Effector CD8-positive, alpha-beta T cell (primary cell): ENCODE data around the gene MEGF6.

Experiments used
- DNase-seq: peaks from one replicate; lab custom pipeline; 2025; lab: John Stamatoyannopoulos, UW

Gene MEGF6

DNA sequence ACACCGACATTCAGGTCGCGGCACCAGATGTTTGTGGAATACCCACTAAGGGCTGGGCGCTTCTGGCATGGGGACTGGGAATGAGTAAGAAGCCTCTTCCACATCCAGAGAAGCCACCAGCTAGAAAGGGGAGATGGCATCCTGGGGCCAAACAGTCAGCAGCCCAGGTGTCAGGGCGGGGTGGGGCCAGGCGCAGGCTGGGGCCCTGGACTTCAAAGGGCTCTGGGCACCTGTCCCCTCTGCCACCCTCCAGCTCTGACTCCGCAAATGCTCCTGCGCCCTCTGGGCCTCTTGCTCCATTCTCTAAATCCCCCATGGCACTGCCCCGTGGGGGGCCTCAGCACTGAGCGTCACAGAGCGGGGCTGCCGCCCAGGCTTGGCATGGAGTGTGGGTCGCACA is 70.4 kb downstream of the MEGF6 start:
- DNase-seq: no peak

DNA sequence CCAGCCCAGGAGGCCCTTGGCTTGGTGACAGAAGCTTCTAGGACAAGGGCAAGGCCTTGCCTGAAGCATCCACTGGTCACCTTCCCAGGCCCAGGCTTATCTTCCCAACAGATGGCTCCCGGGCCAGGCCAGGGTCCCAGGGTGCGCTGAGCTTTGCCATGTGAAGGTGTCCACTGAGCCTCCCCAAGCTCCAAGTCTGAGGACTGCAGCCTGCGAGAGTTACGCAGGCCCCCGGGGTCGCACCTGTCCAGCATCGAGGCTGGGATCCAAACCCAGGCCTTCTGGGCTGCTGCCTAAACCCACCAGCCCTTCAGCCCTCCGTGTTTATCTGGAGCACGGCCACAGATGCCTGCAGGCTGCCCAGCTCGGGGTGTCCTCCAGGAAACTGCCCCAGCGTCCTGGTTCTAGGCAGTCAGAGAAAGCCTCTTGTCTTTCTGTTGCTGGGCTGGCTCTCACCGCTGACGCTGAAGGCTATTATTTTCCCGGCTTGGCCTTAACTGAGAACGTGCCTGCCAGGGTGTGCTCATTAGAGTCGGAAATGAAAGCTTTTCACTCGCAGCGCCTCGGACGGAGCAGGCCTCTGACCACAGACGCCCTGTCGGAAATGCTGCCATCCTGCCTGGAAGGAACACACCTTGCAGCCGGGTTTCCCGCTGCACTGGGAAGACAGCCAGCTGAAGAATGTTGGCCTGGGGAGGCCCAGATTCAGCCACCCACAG is 71.4 kb downstream of the MEGF6 start:
- no peak for DNase-seq

DNA sequence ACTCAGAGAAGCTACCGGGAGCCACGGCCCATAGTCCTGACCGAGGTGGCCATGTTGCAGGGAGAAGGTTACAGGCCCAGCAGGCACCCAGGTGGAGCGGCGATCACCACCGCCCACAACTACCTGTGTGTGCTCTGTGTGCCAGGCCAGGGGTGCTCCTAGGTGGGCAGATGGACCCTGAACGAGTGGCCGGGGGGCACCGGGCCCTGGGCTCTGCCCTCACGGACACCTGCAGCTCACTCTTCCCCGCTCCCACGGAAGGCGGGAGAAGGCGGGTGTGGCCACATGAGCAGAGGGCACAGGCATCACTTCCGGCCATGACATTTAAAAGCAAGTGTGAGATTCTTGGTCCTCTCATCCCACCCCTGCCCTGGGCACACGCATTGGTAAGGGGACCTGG is 73.9 kb downstream of the MEGF6 start:
- DNase-seq: no peak

DNA sequence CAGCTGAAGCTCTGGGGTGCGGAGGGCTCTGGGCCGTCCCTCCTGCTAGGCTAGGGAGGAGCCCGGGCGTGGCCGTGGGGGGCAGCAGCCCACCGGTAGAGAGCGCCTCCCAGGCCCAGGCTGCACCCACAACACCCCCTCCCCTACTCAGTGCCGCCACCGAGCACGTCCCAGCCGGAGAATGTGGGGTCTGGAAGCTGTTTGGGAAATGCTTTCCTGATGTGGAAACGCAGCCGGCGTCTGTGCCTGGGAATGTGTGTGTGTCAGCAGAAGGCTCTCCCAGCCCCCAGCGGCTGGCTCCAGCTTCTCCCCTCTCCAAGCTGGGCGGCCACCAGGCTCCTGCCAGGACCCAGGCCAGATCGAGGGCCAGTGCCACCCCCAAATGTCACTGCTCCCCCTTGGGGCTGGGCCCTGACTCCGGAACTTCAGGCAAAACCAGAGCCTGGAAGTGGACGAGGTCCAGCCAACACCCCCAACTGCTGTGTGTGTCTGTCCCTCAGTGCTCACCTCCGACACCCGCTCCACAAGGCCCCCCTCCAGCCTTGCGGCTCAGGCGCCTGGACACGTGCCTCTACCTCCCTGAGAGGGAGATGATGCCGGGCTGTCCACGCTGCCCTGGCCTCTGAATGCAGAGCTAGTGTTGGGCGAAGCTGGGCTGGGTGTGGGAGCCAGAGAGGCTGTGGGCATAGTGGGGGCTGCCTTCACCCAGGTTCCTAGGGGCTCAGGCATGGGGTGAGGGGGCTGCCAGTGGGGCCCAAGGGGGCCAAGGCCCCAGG is 74.7 kb downstream of the MEGF6 start:
- no peak for DNase-seq

DNA sequence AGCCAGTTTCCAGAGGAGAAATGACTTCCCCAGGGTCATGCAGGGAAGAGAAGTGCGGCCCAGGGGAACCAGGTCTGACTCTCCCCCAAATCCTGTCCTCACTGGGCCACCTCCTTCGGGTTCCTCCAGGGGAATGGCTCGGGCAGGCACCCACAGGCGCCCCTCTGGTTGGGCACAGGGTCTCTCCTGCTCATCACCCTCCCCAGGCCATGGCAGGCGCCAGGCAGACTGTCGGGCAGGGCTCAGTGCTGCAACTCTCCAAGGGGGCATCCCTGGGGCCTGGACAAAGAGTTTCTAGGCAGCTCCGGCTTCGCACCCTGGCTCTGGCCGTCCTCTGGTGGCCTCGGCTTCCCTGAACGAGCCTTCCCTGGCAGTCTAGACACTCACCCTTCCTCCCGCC is 75.6 kb downstream of the MEGF6 start:
- DNase-seq: no peak

DNA sequence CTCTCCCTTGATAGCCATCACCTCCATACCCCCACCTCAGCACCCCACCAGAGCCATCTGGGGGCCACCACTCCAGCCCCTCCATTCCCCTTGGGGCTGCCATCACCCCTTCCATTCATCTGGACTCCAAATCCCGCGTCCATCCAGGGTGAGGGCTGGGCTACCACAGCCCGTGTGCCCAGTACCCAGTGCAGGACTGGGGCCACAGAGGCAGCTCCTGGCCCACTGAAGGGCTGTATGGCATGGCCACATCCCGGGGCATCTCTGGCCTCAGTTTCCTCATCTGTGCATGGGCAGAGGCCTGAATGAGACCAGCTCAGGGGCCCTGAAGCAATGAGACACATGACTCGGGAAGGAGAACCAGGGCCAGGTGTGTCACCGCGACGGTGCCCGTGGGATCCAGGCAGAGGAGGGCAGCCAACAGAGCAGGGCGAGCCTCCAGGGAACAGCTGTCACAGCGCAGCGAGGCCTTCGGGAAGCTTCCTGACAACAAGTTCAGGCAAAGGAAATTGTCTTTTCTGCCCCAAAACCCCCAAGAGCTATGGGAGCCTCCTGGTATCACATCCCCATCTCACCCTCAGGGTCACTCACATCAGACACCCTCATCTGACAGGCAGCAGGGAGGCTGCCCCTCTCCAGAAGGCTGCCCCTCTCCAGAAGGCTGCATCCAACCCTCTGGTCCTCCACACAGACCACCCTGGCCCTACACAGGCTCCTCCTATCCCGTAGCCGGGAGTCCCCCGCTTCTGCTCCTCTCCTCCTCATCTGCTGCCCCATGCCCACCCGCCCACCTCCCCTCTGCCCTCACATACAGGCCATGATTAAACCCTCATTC is 76.3 kb downstream of the MEGF6 start:
- no peak for DNase-seq

DNA sequence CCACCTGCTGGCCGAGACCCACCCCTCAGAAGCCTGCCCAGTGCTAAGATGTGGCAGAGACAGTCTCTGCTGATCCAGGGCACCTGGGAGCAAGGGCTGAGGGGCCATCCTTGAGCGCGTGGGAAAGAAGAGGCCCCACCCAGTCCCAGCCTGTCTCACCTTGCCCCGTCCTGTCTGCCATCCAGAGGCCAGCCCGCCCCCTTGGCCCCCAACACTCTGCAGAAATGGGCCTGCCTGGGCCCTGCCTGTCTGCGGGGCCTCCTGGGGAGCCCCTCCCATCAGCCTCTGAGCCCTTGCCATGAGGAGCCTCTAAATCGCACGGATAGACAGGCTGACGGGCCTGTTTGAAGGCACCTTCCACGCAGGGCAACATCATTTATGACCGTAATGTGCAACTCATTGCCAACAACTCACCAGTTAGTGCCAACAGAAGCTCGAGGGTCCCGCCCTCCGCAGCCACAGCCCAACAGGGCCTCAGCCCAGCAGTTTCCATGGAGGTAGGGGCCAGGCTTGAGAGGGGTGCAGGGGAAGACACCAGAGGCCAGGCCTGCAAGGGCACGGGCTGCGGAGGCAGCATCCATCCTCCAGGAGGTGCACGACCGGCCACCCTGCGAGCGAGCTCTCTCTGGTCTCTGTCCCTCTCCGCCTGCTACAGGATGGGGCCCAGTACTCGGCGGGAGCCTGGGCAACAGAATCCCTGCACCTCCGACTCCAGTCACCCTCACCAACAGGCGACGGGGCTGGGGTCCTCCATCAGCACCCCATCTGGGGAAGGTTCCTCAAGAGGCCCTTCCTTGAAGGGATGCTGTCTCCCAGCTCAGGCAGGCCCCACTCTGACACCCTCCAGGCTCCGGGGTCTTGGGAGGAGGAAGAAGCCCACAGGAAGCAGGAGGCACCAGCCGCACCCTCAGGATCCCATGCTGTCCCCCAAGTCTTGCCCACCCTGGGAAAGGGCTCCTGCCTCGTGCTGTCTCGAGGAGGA is 78.0 kb downstream of the MEGF6 start:
- DNase-seq: no peak

DNA sequence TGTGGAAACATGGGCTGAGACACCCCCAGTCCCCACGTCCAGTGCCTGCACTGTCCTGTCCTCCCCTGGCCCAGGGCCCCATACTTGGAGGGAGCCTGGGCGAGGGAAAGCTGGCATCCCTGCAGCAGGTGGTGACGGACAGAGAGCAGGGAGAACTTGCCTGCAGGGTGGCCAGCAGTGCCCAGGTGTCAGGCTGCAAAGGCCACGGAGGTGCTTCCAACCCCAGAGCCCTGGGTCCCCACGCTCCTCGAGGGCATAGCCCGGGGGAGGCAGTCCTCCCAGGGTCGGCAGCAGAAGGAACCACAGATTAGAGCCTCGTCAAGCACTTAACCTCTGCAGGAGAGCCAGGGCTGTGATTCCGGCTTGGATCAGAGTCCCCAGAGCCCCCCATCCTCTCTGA is 79.4 kb downstream of the MEGF6 start:
- no peak for DNase-seq

DNA sequence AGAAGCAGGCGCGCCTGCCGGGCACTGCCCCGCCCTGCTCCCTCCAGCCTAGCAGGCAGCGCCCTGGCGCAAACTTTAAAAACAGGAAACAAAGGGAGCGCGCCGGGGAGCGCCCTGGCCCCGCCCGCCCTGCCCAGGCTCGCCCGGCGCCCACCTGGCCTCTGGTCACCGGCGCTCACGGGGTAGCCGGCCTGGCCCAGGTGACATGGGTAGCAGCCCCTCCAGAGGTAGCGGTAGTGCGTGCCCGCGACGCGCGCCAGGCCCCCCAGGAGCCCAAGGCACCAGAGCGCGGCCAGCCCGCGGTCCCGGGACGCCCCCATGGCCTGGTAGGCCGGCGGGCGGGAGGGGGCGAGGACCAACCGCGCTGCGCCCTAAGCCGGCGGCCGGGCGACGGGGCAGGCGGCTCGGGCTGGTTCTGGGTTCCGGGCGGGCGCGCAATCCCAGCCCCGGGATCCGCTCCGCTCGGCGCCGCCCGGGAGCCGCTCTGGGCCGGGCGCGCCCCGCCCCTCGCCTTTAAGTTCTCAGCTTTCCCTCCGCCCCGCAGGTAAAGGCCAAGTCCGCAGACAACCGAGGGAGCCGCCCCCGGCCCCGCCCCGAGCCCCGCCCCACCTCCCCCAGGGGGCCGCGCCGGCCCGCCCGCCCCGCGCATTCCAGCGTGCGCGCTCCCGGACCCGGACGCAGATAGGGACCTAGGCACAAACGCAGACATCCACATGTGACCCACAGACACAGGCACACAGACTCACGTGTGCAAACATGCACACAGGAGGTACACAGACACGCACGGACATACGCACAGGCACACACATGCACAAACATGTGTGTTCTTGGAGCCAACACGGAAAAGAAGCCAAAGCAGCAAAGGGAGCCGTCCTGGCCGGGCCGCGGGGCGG is 80.1 kb downstream of the MEGF6 start:
- peak; percentile 72 for DNase-seq

DNA sequence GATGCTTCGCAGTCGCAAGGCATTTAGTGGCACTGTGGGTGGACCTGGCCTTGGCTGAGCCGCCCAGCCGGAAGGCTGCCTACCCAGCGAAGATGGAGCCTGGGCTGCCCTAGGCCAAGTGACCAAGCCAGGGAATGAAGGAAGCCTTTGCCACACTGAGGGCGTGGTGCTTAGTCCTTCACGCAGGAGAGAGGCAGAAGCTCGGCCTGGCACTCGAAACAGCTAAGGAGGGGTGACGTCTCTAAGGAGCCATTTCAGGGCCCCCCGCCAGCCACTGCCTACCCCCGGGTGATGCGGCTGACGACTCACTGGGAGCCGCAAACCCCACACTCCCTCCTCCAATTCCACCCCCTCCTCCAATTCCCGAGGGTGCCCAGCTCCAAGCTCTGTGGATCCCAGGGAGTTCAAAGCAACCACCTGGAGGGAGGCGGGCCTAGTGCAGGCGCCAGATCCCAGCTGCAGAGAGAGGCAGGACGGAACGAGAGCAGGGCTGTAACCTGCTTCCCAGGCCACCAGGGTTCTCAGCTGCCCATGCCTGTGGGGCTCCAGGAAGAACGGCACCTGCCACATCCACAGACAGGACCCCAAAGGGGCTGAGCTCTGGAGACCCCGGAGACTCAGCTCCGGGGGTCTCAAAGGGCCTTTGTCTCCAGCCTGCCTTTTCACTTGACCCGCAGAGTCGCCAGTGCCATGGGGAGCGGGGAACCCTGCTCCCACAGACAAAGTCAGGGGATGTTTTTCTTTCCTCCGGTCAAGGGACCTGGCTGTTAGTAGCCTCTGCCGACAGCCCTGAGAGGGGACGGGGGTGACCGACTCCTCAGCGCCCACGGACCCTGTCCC is 81.0 kb downstream of the MEGF6 start:
- no peak for DNase-seq

DNA sequence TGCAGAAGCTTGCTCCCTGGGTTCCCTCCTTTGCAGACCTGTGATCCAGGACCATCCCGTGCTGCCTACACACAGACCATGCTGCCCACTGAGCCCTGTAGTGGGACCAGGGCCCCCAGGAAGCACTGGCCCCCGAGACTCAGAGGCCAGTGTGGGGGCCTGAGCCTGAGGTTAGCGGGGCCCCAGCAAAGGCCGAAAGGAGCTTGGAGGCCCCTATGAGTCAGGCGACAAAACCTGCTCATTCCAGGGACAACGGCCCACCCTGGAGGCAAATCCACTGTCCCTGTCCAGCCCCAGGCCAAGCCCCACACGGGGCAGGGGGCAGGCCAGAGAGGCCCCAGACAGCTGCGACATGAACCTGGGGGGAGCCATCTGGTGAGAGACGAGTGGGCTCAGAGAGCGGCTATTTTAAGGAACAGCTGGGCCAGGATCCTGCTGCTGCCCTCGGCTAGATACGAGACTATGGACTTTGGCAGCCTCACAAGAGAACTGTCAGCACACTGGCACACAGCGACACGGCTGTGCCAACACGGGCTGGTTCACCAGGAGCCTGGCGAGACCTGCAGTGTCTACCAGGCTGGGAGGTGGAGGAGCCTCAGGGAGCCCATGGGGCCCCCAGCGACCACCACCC is 82.1 kb downstream of the MEGF6 start:
- no peak for DNase-seq

DNA sequence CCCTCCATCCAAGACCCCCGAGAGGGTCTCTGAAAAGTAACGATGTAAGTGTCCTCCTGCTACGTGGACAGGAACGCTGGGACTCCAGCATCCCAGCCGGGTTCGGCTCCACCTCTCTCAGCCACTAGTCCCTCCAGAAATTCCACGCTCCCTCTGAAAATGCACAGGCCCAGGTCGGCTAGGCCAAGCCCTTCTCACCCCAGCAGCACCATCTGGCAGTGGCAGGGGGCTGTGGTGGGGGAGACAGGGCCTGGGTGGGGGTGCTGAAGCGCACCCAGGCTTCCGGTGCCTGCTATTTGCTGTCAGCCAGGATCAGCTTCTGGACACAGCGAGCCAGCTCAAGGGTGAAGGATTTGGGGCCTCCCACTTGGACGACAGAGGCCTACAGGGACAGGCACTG is 83.5 kb downstream of the MEGF6 start:
- DNase-seq: no peak

DNA sequence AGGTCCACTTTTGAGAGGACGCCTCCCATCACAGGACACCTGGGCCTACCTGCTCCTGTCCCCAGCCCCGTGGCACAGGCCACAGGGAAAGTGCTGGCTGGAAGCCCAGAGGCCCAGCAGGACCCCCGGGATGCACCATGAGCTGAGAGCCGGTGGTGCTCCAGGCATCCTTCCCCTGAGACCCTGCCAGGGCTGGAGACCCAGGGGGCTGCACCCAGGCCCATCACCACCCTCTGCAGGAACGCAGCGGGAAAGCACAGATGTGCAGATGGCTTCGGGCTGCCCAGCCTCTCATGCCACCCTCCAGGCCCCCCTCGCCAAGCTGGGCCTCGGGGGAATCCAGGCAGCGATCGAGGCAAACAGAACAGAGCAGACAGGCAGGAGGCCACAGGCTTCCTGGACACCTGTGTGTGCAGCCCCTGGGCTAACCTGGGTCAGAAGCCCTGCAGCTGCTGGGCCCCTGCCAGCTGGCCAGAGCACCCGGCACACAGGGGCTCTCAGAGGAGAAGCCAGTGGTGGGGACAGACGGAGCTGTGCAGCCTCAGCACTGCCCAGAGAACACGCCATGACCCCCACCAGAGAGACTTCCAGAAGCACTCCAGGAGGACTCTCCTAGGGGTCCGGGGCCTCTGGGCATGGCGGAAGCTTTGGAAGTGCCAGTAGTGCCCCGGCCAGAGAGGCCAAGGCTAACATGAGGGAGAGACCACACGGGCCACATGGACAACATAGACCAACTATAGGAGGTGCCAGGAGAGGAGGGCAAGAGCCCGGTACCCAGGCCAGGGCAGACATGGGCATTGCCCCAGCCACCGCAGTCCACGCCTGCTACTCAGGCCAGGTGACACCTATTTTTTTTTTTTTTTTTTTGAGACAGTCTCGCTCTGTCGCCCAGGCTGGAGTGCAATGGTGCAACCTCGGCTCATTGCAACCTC is 85.5 kb downstream of the MEGF6 start:
- no peak for DNase-seq

DNA sequence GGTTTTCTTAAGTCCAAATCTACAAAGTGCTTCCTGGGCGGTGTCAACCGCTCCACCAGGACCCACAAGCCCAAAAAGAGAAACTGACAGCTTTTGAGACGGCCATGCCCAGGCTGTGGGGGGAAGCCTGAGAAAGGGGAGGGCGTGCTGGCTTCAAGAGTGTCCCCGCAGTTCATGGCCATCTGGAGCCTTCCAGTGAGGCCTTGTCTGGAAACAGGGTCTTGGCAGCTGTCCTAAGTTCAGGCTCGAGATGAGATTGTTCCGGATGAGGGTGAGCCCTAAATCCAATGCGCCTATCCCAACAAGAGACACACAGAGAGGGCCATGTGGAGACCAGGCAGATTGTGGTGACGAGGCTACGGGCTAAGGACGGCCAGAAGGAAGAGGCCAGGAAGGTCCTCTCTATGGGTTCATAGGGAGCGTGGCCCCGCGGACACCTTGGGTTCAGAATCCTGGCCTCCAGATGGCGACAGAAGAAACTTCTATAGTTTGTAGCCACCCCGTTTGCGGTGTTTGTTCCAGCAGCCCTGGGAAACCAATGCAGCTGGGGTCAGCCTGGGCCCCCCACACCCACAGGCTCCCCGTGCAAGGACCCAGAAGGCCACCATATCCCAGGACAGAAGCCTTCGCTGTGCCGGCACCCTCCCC is 86.6 kb downstream of the MEGF6 start:
- DNase-seq: no peak

DNA sequence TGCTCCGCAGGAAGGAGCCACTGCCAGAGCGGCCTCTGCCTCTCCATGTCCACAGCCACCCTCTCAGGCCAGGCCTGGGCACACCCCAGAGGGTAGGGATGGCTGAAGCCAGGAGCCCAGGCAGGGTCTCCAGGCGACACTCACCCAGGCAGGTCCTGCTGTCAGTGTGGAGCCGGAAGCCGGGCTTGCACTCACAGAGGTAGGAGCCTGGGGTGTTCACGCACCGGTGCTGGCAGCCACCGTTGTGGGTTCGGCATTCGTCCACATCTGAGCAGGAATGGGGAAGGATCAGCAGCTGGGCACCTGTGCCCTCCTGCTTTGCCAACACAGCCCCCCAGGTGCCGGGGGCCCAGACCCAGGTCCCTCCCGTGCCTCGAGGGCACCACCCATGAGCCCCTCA is 87.3 kb downstream of the MEGF6 start:
- no peak for DNase-seq

DNA sequence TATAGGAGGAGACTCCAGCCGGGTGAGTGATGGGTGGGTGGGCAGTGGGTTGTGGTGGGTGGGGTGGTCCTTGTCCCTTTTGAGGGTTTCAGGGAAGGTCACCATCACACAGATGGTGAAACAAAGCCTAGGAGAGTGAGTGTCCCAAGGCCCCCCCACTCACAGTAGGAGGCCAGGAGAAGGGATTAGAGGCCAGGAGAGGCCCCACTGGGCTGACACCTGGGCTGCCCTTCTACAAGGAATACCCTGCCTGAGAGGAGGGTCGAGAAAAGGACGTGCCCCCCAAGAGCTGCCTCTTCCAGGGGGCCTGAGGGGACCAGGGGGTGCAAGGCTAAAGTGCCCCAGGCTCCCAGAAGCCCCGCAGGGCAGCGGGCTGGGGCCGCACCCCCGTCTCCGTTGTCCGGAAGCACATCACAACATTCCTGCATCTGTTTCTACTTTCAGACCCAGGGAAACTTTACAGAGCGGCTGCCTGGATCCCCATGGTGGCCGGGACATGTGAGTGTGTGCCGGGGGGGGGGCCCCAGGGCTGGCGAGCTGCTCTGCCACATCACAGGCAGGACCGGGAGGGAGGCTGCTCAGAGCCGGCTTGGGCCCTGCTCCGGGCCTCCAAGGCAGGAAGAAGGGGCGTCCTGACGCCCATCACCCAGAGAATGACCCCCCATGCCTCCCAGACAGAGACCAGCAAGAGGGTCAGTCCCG is 88.6 kb downstream of the MEGF6 start:
- DNase-seq: no peak

DNA sequence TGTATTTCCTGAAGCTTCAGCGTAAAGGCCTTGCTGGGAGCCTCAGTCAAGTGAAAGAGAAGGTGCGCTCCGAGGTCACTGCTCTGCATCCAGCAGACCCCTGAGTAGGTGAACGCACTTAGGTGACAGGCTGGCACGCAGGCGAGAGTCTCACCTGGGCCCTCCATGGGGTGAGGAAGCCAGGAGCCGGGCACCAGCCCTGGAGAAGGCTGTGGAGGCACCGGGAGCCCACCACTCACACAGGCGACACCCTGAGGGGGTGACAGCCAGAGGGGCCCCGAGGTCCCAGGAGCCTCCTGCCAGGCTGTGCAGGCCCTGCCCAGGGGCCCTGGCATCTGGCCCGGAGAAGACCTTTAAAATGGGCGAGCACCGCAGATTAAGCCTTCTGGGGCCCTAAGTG is 89.2 kb downstream of the MEGF6 start:
- no peak for DNase-seq
